ENCODE data around the gene IL1B. TPM values are rescaled to one million over a fixed set of nuclear protein-coding genes. Genes with fewer than 3 reads are reported as not detected.
A peak's percentile ranks its signal among the peaks of the same experiment; 100 is the strongest.

Gene IL1B
- total and polyA plus RNA-seq, 4 donors, result 0.25 to 3.1 (median 0.76) TPM

- 70% methylated on average over 7 of the region's 7 CpGs for WGBS
- no peaks in the 10 kb centered on the region for H3K36me3 ChIP-seq (ENCODE audit: control insufficient read depth in 4 of 4, insufficient read depth in 3 of 4, low read depth in 1 of 4, low read length in 3 of 4)
- no peaks in the 10 kb centered on the region for H3K27me3 ChIP-seq (ENCODE audit: control insufficient read depth in 4 of 4, insufficient read depth in 4 of 4, low read length in 3 of 4)
- H3K9me3 ChIP-seq (ENCODE audit: control insufficient read depth in 4 of 4, low read length in 3 of 4), result no peaks in the 10 kb centered on the region
- peaks cover 0 to 3% (median 0%) of the 10 kb centered on the region in 4 donors for H3K4me1 ChIP-seq (ENCODE audit: control insufficient read depth in 4 of 4, insufficient read depth in 4 of 4, low read length in 3 of 4)
- peak; percentile 81 for TF ChIP-seq NR2F2 (IDR thresholded peaks at IDR 0.05)
- no peak for TF ChIP-seq ZBTB33 (IDR thresholded peaks at IDR 0.05)
- H3K4me3 ChIP-seq (ENCODE audit: low read depth in 1 of 3, low read length in 3 of 3), result no peak overlapping the region
- DNase-seq (ENCODE audit: low spot score), result no peak
- no peak overlapping the region for H3K9ac ChIP-seq (ENCODE audit: low read depth in 1 of 2, low read length in 2 of 2)
- H3K27ac ChIP-seq (ENCODE audit: low read depth in 1 of 2, low read length in 2 of 2), result no peak overlapping the region
These were observed 44.1 kb upstream of the IL1B start for GRCh38 chr2:112880696-112881095.

GRCh38 chr2:112880091-112880531 is 43.5 kb upstream of the IL1B start:
- Histone ChIP-seq H3K27ac (ENCODE audit: low read depth in 1 of 2, low read length in 2 of 2) (no peak overlapping the region), H3K27me3 (ENCODE audit: control insufficient read depth in 4 of 4, insufficient read depth in 4 of 4, low read length in 3 of 4) (no peaks in the 10 kb centered on the region), H3K9me3 (ENCODE audit: control insufficient read depth in 4 of 4, low read length in 3 of 4) (no peaks in the 10 kb centered on the region), H3K9ac (ENCODE audit: low read depth in 1 of 2, low read length in 2 of 2) (no peak overlapping the region), H3K4me3 (ENCODE audit: low read depth in 1 of 3, low read length in 3 of 3) (no peak overlapping the region), H3K36me3 (ENCODE audit: control insufficient read depth in 4 of 4, insufficient read depth in 3 of 4, low read depth in 1 of 4, low read length in 3 of 4) (no peaks in the 10 kb centered on the region), H3K4me1 (ENCODE audit: control insufficient read depth in 4 of 4, insufficient read depth in 4 of 4, low read length in 3 of 4) (peaks cover 0 to 3% (median 0%) of the 10 kb centered on the region in 4 donors)
- WGBS, result 92% methylated on average over 5 of the region's 5 CpGs
- no peak for TF ChIP-seq HNF4A (conservative IDR thresholded peaks at IDR 0.05)
- no peak for DNase-seq (ENCODE audit: low spot score)

- no peak for DNase-seq (ENCODE audit: low spot score)
- H3K4me3 ChIP-seq (ENCODE audit: low read depth in 1 of 3, low read length in 3 of 3), result no peak overlapping the region
- WGBS, result 91% methylated on average over 6 of the region's 6 CpGs
- peaks cover 0 to under 1% (median 0%) of the 10 kb centered on the region in 4 donors for H3K4me1 ChIP-seq (ENCODE audit: control insufficient read depth in 4 of 4, insufficient read depth in 4 of 4, low read length in 3 of 4)
- H3K9ac ChIP-seq (ENCODE audit: low read depth in 1 of 2, low read length in 2 of 2), result no peak overlapping the region
- TF ChIP-seq RXRA (IDR thresholded peaks at IDR 0.05) (no peak), REST (IDR thresholded peaks at IDR 0.05) (no peak), RAD21 (IDR thresholded peaks at IDR 0.05) (no peak)
- no peaks in the 10 kb centered on the region for H3K9me3 ChIP-seq (ENCODE audit: control insufficient read depth in 4 of 4, low read length in 3 of 4)
- H3K27me3 ChIP-seq (ENCODE audit: control insufficient read depth in 4 of 4, insufficient read depth in 4 of 4, low read length in 3 of 4), result no peaks in the 10 kb centered on the region
- H3K27ac ChIP-seq (ENCODE audit: low read depth in 1 of 2, low read length in 2 of 2), result no peak overlapping the region
- H3K36me3 ChIP-seq (ENCODE audit: control insufficient read depth in 4 of 4, insufficient read depth in 3 of 4, low read depth in 1 of 4, low read length in 3 of 4), result no peaks in the 10 kb centered on the region
These were observed 43.0 kb upstream of the IL1B start for GRCh38 chr2:112879491-112880041.

- no peak overlapping the region for H3K4me3 ChIP-seq (ENCODE audit: low read depth in 1 of 3, low read length in 3 of 3)
- no peaks in the 10 kb centered on the region for H3K9me3 ChIP-seq (ENCODE audit: control insufficient read depth in 4 of 4, low read length in 3 of 4)
- H3K36me3 ChIP-seq (ENCODE audit: control insufficient read depth in 4 of 4, insufficient read depth in 3 of 4, low read depth in 1 of 4, low read length in 3 of 4), result no peaks in the 10 kb centered on the region
- H3K27ac ChIP-seq (ENCODE audit: low read depth in 1 of 2, low read length in 2 of 2), result no peak overlapping the region
- no peak for DNase-seq (ENCODE audit: low spot score)
- no peak overlapping the region for H3K9ac ChIP-seq (ENCODE audit: low read depth in 1 of 2, low read length in 2 of 2)
- 97% methylated on average over 6 of the region's 6 CpGs for WGBS
- no peak for TF ChIP-seq HNF4A (conservative IDR thresholded peaks at IDR 0.05)
- no peak for TF ChIP-seq RAD21 (IDR thresholded peaks at IDR 0.05)
- no peak for TF ChIP-seq RXRA (IDR thresholded peaks at IDR 0.05)
- TF ChIP-seq SP1 (IDR thresholded peaks at IDR 0.05), result no peak
- no peak for TF ChIP-seq TAF1 (conservative IDR thresholded peaks at IDR 0.05)
- no peak for TF ChIP-seq NR2F2 (IDR thresholded peaks at IDR 0.05)
- no peak for TF ChIP-seq EGR1 (IDR thresholded peaks at IDR 0.05; ENCODE audit: low read depth in 2 of 2)
- TF ChIP-seq HNF4G (IDR thresholded peaks at IDR 0.05), result no peak
- no peak for TF ChIP-seq FOXA2 (IDR thresholded peaks at IDR 0.05)
- TF ChIP-seq ATF3 (IDR thresholded peaks at IDR 0.05), result no peak
- no peak for TF ChIP-seq YY1 (IDR thresholded peaks at IDR 0.05)
- no peak for TF ChIP-seq JUND (IDR thresholded peaks at IDR 0.05)
- H3K27me3 ChIP-seq (ENCODE audit: control insufficient read depth in 4 of 4, insufficient read depth in 4 of 4, low read length in 3 of 4), result no peaks in the 10 kb centered on the region
- H3K4me1 ChIP-seq (ENCODE audit: control insufficient read depth in 4 of 4, insufficient read depth in 4 of 4, low read length in 3 of 4), result no peaks in the 10 kb centered on the region
These were observed 40.8 kb upstream of the IL1B start for GRCh38 chr2:112877423-112877822.
